Right ventricle myocardium superior (tissue), 1 donor: Measurements from ENCODE around the gene EPRS1. TPM values are rescaled to one million over a fixed set of nuclear protein-coding genes. Genes with fewer than 3 reads are reported as not detected.
"Not testable (repeated sequence)": the region's sequence is repeated elsewhere in the genome, so short reads cannot be mapped to it uniquely, and the experiment has no call there.

ENCODE experiments used
- ATAC-seq: fragments of 200-7000 bp; cut with Tn5 transposase; one replicate; pipeline ENCODE4 v1.9.1; 2020; ENCODE audit warnings: mild to moderate bottlenecking; ENCODE audit not compliant: poor library complexity
- DNase-seq: peaks from one replicate; pipeline ENCODE4 v3.0.0-alpha.2; 2020
- intact Hi-C: fragments of 100-400 bp; cut with DNase I; formaldehyde crosslinking; loops from one replicate; pipeline ENCODE4 v1.11.2; 2022
- total RNA-seq: library from RNA; stranded (reverse); fragmentation: NEBNext Ultra II Directional; extraction: Animal tissue kit (Norgen Biotek cat#: 25700); gene quantifications from one replicate; pipeline ENCODE4 v1.2.1, GENCODE V29; 2021
- donor health status: DM: no; HTN: yes; CAD: no; lungs with severe emphysema.

Gene EPRS1
- total RNA-seq, 1 donor from 2014 or later: 55.2 TPM

DNA sequence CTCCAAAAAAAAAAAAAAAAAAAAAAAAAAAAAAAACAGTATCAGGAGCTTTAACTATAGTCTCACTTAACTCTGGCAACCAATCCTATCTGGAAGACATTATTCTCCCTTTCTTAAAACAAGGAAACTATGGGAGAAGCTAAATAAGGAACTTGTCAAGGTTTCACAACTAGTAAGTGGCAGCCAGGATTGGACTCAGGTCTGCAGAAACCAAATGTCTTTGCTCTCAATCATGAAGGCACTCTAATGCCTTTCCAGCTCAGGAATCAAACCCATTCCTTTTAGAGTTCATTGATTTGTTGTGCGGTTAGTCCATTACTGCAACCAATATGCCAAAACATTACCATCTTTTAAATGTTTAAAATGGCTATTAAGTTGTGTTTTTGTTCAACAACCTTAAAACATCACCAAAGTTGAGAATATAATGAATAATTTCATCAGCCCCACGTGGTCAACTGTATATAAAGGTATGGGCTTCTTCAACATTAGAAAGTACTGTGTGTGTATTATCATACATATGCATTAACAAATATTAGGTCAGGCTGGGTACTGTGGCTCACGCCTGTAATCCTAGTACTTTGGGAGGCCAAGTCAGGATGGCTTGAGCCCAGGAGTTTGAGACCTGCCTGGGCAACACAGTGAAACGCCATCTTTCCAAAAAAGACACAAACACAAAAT is 1.5 kb downstream of the EPRS1 start:
- no peak for DNase-seq
- ATAC-seq: no peak
- intact Hi-C loops: no loop called here

DNA sequence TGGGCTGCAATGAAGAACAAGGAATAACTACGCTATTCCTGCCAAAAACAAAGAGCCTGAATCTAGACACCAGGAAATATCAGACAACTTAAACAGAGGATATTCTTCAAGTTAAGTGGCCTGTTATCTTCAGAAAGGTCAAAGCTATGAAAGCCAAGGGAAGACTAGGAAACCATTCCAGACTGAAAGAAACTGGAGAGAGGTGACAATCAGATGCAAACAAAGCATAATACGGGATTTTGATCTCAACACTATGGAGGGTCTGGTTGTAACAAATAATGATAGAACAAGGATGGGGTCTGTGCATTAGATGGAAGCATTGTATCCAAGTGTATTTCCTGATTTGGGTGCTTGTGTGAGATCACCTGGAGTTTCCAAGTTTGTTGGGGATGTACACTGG is 2.7 kb downstream of the EPRS1 start:
- DNase-seq (no peak), ATAC-seq (no peak)
- intact Hi-C loops: no loop called here

DNA sequence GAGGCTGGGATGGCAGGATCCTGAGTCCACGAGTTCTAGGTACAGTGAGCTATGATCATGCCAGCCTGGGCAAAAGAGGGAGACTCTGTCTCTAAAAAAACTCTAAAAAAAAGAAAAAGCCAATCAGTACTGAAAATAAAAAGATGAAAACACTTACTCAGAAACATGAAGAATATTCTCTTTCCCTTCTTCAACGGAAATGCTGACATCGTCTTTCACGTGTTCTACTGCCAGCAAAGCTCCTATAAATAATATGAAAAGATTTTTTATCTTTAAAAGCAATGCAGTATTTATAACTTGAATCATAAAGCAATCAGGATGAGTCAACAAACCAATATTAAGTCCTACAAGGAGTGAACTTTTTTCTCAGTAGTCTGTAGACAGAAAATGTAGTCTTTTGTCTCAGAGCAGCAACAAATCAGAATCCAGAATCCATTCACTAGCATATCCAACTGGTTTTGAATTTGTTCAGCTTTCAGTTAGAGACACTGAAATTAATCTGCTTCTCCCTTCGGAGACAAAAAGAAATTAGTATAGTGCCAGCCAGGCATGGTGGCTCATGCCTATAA is 6.2 kb downstream of the EPRS1 start:
- ATAC-seq (no peak), DNase-seq (no peak)
- intact Hi-C loops: no loop called here

GRCh38 chr1:220038640-220039039 is 7.7 kb downstream of the EPRS1 start:
- DNase-seq (no peak), ATAC-seq (no peak)
- intact Hi-C loops: no loop called here

DNA sequence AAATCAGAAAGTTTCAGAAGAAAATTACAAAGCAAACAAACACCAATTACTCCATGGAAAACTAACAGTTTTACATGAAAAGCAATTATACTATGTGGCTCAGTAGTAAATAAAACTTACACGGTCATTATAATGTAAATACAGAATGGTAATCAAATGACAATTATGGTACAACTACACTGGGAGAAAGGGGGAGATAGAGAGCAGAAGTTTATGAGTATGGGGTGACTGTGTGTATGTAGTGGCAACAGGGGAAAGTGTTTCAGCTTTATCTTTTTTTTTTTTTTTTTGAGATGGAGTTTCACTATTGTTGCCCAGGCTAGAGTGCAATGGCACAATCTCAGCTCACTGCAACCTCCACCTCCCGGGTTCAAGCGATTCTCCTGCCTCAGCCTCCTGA is 8.5 kb downstream of the EPRS1 start:
- ATAC-seq, DNase-seq, intact Hi-C loops: not testable (repeated sequence)

- intact Hi-C loops: no loop called here
- ATAC-seq: no peak
- DNase-seq: no peak
Measured at GRCh38 chr1:220032911-220033310, 13.4 kb downstream of the EPRS1 start.

DNA sequence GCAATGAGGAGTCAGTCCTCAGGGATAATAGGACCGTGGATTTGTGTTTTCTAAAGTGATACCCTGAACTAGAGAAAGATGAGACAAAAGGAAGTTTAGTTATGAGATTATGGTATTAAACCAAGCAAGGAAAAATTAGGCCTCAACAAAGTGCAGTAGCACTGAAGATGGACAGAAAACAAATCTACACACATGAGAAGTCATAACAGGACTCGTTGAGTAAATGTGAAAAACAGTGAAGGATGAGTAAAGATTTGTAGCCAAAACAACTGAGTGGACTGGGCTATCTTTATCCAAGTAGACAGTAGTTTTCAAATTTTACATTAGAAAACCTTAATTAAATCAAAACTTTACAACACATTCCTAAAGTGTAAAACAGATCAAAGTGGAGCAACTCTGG is 15.0 kb downstream of the EPRS1 start:
- no peak for DNase-seq
- no peak for ATAC-seq
- intact Hi-C loops: no loop called here

GRCh38 chr1:220028346-220028895 is 17.9 kb downstream of the EPRS1 start:
- no peak for ATAC-seq
- intact Hi-C loops: no loop called here
- DNase-seq: no peak

- ATAC-seq (no peak), DNase-seq (no peak)
- intact Hi-C loops: no loop called here
Measured at GRCh38 chr1:220019071-220019470, 27.2 kb downstream of the EPRS1 start.

- no peak for ATAC-seq
- intact Hi-C loops: no loop called here
- DNase-seq: no peak
Measured at GRCh38 chr1:220013497-220013896, 32.8 kb downstream of the EPRS1 start.

GRCh38 chr1:220012259-220012658 is 34.0 kb downstream of the EPRS1 start:
- DNase-seq (no peak), ATAC-seq (no peak)
- intact Hi-C loops: no loop called here

DNA sequence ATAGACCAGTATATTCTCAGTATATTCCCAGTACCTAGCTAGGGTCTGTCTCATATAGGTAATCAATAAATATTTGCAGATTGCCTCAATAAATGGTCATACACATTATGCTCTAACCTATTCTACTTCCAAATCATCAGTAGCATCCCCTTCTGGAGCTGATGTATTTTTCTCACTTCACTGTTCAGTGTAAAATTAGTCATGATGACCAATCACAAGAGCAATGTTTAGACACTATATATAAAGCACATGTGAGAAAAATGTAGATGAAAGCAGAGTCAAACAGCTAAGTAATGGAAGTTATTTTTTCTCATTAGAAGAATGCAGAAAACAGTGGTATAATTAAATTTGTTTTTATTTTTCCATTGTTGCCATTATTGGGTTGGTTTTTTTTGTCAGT is 34.7 kb downstream of the EPRS1 start:
- ATAC-seq: no peak
- DNase-seq: no peak
- intact Hi-C loops: no loop called here

- intact Hi-C loops: no loop called here
- ATAC-seq: no peak
- no peak for DNase-seq
Measured at GRCh38 chr1:220007438-220007837, 38.9 kb downstream of the EPRS1 start.

DNA sequence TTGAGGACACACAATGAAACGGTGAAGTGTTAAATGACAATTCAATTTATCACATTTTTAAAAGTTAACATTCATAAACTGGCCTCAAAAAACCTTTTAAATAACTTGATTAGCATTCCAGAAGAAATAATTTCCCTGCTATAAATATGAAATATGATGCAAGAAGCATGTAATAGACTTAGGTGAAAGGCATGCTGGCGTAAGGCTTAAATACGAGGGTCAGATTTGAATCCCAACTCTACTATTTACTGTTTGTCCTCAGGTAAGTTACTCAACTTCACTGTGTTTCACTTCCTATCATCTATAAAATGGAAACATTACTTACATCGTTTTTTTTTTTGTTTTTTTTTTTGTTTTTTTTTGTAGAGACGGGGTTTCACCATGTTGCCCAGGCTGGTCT is 40.8 kb downstream of the EPRS1 start:
- no peak for DNase-seq
- ATAC-seq: no peak
- intact Hi-C loops: no loop called here

DNA sequence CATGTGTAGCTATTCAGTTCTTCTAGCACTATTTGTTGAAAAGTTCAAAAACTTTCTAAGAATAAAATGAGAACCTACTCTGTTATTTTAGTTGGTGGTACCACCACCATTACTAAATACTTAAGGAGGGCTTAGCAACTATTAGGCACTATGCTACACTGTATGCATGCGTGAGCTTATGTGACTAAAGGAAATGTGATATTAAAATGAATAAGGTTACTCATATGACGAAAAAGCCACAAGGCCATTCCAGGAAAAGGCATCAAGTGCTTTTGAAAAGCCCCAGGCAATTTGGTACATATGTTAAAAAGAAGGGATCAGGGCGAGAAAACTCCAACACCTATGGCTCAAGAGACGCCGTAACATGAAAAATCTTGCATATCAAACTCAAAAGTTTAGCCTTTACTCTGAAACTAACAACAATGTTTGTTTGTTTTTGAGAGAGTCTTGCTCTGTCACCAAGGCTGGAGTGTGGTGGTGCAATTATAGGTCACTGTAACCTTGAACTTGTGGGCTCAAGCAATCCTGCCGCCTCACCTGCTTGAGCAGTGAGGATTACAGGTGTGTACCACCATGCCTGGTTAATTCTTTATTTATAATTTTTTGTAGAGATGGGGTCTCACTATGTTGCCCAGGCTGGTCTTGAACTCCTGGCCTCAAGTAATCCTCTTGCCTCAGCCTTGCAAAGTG is 42.5 kb downstream of the EPRS1 start:
- intact Hi-C loops: no loop called here
- no peak for ATAC-seq

GRCh38 chr1:220003015-220003414 is 43.3 kb downstream of the EPRS1 start:
- DNase-seq (no peak), ATAC-seq (no peak)
- intact Hi-C loops: no loop called here

More for the DNA sequence above, 42.5 kb downstream of the EPRS1 start:
- no peak for DNase-seq

DNA sequence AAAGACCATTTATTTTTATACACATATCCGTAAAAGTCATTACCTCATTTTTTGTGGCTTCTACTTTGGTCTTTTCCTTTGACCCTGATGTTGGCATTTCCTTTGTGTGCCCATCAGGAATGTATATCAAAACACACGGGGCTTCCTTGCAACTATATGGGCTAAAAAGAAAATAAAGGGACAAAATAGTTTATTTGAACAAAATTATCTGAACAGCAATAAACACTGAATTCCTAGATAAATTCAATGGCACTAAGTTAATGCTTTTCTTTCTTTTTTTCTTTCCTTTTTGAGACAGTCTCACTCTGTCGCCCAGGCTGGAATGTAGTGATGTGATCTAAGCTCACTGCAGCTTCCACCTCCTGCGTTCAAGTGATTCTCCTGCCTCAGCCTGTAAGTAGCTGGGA is 45.2 kb downstream of the EPRS1 start:
- DNase-seq: no peak
- ATAC-seq: no peak
- intact Hi-C loops: no loop called here

DNA sequence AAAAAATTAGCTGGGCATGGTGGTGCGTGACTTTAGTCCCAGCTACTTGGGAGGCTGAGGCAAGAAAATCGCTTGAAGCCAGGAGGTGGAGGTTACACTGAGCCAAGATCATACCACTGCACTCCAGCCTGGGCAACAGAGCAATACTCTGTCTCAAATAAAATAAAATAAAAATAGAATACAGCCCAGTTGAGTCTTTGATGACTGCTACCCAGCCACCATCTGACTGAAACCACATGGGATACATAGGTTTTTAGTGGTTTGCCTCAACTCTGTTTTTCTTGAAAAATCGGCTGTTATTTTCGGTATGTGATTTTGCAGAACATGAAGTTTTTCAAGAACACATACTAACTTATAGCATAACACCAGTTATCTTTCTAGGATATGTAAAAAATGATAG is 46.5 kb downstream of the EPRS1 start:
- ATAC-seq (no peak), DNase-seq (no peak)
- intact Hi-C loops: no loop called here
